Peyer's patch (tissue), 4 donors: ENCODE measurements around the gene KRT33A. TPM values are rescaled to one million over a fixed set of nuclear protein-coding genes. Genes with fewer than 3 reads are reported as not detected.
"Not testable (repeated sequence)": the region's sequence is repeated elsewhere in the genome, so short reads cannot be mapped to it uniquely, and the experiment has no call there.

Experiments
- DNase-seq, 3 donors: peaks; one replicate each; pipeline ENCODE4 v3.0.0-alpha.2; 2017 to 2019
- H3K27ac ChIP-seq, 4 donors: fragments of 200-600 bp; sonication (generic); one replicate each; pipeline ENCODE4 v1.5.1; 2016 to 2019
- H3K27me3 ChIP-seq, 2 donors: fragments of 200-600 bp; sonication (generic); one replicate each; pipeline ENCODE4 v1.5.1; 2019
- H3K36me3 ChIP-seq, 3 donors: fragments of 200-600 bp; sonication (generic); one replicate each; pipeline ENCODE4 v1.5.1; 2016 to 2019
- H3K4me1 ChIP-seq, 4 donors: fragments of 200-600 bp; sonication (generic); one replicate each; pipeline ENCODE4 v1.5.1; 2016 to 2019
- H3K4me3 ChIP-seq, 4 donors: fragments of 200-600 bp; sonication (generic); 1 replicate in 3 of 4; 2 replicates in 1 of 4; pipeline ENCODE4 v1.5.1; 2016 to 2019; ENCODE audit warnings: mild to moderate bottlenecking in 1 of 4
- H3K9me3 ChIP-seq, 4 donors: fragments of 200-600 bp; sonication (generic); one replicate each; pipeline ENCODE4 v1.5.1; 2016 to 2019; ENCODE audit warnings: mild to moderate bottlenecking in 1 of 4
- POLR2A ChIP-seq, 2 donors: fragments of 450-650 bp; IDR thresholded peaks; one replicate each; pipeline ENCODE4 v1.5.1; 2017; ENCODE audit warnings: antibody characterized with exemption in 2 of 2, mild to moderate bottlenecking in 2 of 2, moderate library complexity in 2 of 2
- total RNA-seq, 4 donors: library from RNA; depleted of rRNA; stranded (reverse); fragments of >200 nt; gene quantifications; one replicate each; pipeline ENCODE4 v1.1.0, GENCODE V29; 2016
- TF ChIP-seq, protein P1 (sequence below), 6 experiments: fragments of 450-650 bp in 4 of 6; fragments of 200-600 bp in 2 of 6; sonication (generic) in 1 of 6; IDR thresholded peaks; one replicate each; pipeline ENCODE4 v1.5.1; 2017 to 2019; ENCODE audit warnings: antibody characterized with exemption in 6 of 6, mild to moderate bottlenecking in 3 of 6, moderate library complexity in 1 of 6

The KRT33A gene
- total RNA-seq, 4 donors from 2014 or later: not detected

DNA sequence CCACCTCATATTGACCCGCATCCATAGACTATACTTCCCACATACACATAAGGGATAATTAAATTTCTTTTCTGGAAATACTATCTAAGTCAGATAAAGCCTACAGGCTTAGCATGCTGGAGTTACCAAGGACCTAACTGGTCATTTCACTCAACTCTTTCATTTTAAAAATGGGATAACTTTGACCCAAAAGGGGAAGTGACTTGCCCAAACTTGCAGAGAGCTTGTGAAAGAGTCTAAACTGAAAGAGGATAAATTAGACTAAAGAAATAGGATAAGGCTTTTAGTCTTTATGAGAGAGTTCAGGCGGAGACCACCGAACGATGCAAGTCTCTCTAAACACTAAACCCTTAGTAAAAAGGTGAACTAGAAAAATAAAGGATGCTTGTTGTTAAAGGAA lies 3.9 kb upstream of the KRT33A start:
- no peak overlapping the region for H3K4me3 ChIP-seq
- H3K36me3 ChIP-seq: no peaks in the 10 kb centered on the region
- DNase-seq: no peak
- no peak for TF ChIP-seq POLR2A (IDR thresholded peaks at IDR 0.05)
- TF ChIP-seq, protein P1, sequence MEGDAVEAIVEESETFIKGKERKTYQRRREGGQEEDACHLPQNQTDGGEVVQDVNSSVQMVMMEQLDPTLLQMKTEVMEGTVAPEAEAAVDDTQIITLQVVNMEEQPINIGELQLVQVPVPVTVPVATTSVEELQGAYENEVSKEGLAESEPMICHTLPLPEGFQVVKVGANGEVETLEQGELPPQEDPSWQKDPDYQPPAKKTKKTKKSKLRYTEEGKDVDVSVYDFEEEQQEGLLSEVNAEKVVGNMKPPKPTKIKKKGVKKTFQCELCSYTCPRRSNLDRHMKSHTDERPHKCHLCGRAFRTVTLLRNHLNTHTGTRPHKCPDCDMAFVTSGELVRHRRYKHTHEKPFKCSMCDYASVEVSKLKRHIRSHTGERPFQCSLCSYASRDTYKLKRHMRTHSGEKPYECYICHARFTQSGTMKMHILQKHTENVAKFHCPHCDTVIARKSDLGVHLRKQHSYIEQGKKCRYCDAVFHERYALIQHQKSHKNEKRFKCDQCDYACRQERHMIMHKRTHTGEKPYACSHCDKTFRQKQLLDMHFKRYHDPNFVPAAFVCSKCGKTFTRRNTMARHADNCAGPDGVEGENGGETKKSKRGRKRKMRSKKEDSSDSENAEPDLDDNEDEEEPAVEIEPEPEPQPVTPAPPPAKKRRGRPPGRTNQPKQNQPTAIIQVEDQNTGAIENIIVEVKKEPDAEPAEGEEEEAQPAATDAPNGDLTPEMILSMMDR (IDR thresholded peaks at IDR 0.05): no peak
- no peak overlapping the region for H3K27ac ChIP-seq
- no peaks in the 10 kb centered on the region for H3K4me1 ChIP-seq
- H3K27me3 ChIP-seq: no peaks in the 10 kb centered on the region
- H3K9me3 ChIP-seq: no peaks in the 10 kb centered on the region

DNA sequence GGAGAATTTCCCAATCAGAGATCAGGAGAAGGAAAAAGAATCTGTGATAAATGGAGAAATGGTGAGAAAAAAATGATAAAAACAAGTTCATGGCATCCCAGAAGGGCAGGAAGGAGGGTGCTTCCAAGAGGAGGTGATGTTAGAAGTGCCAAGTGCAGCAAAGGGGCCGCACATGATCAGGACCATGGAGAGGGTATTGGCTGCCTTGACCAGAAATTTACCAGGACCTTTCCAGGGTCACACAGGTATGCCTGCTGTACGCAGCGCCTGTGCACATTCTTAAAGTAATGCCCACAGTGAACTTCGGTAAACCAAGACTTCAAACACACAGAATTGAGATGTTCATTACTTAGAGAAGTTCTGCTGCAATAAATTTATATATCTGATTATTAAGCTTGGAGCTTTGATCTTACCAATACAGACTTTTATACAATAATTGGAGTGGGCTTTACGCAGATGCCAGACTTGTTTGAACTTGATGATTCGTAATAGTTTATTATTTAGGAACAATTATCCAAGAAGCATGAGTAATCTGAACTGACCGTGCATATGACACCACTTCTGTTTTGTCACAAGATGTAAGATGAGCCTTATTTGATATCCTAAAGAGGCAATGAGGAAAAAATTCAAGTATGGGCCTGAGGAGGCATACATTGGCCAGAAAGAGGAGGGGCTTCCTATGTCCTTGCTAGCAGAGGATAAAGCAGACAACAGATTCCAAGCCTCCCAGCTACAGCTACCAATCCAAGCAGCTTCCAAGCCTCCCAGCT lies 2.2 kb upstream of the KRT33A start:
- DNase-seq: no peak
- no peaks in the 10 kb centered on the region for H3K27me3 ChIP-seq
- no peaks in the 10 kb centered on the region for H3K36me3 ChIP-seq
- TF ChIP-seq POLR2A (IDR thresholded peaks at IDR 0.05): no peak
- TF ChIP-seq, protein P1 (IDR thresholded peaks at IDR 0.05): no peak
- H3K4me3 ChIP-seq: no peak overlapping the region
- no peak overlapping the region for H3K27ac ChIP-seq
- H3K4me1 ChIP-seq: no peaks in the 10 kb centered on the region
- H3K9me3 ChIP-seq: no peaks in the 10 kb centered on the region

- H3K9me3 ChIP-seq: no peaks in the 10 kb centered on the region
- H3K4me3 ChIP-seq: no peak overlapping the region
- H3K27me3 ChIP-seq: no peaks in the 10 kb centered on the region
- H3K4me1 ChIP-seq: no peaks in the 10 kb centered on the region
- no peaks in the 10 kb centered on the region for H3K36me3 ChIP-seq
- H3K27ac ChIP-seq: no peak overlapping the region
- TF ChIP-seq, protein P1 (IDR thresholded peaks at IDR 0.05): no peak
- TF ChIP-seq POLR2A (IDR thresholded peaks at IDR 0.05): no peak
- DNase-seq: no peak
These were observed 549 bp upstream of the KRT33A start for GRCh38 chr17:41351177-41351576.

DNA sequence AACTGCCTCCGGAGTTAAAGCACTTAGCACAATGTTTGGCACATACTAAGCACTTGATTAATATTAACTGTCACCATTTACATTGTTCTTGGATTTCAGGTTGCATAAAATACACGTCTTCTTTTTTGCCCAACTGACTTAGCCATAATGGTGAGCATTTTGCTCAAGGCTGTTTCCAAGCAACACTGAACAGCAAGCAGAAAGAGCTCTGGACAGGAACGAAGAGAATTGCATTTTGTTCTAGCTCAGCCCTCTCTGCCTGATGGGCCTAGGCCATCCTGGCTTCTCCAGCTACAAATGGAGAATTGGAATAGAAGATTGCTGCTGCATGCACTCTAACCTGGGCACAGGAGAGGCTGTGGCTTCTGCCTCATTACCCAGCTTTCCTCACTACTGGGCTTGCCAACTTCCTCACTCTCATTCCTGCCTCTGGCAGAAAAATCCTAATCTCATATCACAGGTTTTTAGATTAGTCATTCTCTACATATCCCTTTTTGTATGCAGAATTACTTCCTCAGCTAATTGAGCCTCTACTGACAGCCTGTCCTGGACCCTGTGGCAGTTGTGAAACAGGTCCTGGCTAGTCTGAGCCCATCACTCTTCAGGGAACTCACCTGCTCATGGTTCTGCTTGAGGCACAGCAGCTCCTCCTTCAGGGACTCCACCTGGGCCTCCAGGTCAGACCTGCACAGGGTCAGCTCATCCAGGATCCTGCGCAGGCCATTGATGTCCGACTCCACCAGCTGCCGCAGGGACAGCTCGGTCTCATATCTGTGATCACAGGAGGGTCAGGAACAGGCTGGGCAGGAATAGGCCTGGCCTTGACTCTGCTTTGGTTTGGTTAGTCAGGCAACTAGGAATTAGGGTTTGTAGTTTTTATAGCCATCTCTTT lies 2.5 kb downstream of the KRT33A start:
- H3K9me3 ChIP-seq: no peaks in the 10 kb centered on the region
- TF ChIP-seq, protein P1 (IDR thresholded peaks at IDR 0.05): no peak
- no peak for TF ChIP-seq POLR2A (IDR thresholded peaks at IDR 0.05)
- H3K27me3 ChIP-seq: no peaks in the 10 kb centered on the region
- no peaks in the 10 kb centered on the region for H3K36me3 ChIP-seq
- no peaks in the 10 kb centered on the region for H3K4me1 ChIP-seq
- no peak overlapping the region for H3K27ac ChIP-seq
- DNase-seq: no peak
- H3K4me3 ChIP-seq: no peak overlapping the region

DNA sequence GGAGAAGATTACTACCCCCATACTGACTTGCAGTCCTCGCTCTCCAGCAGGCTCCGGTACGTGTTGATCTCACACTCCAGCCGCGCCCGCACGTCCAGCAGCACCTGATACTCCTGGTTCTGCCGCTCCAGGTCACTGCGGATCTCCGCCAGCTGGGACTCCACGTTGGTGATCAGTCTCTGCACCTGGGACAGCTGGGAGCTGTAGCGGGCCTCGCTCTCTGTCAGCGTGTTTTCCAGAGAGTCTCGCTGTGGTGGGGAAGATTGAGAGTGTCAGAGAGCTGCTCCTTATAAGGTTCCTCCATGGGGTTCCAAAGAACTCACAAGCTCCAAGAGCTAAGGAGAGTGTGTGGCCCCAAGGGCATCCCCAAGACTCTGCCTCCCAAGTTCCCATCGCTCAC lies 4.2 kb downstream of the KRT33A start:
- H3K27me3 ChIP-seq, H3K36me3 ChIP-seq, DNase-seq, H3K4me1 ChIP-seq, H3K9me3 ChIP-seq, H3K4me3 ChIP-seq, H3K27ac ChIP-seq: not testable (repeated sequence)

- Histone ChIP-seq H3K9me3 (no peaks in the 10 kb centered on the region), H3K27ac (no peak overlapping the region), H3K4me1 (no peaks in the 10 kb centered on the region), H3K27me3 (no peaks in the 10 kb centered on the region), H3K36me3 (no peaks in the 10 kb centered on the region), H3K4me3 (no peak overlapping the region)
- TF ChIP-seq POLR2A (IDR thresholded peaks at IDR 0.05): no peak
- TF ChIP-seq, protein P1 (IDR thresholded peaks at IDR 0.05): no peak
- no peak for DNase-seq
These were observed 4.6 kb downstream of the KRT33A start for GRCh38 chr17:41345992-41346391.
